ENCODE results near the gene SPR. TPM values are rescaled to one million over a fixed set of nuclear protein-coding genes. Genes with fewer than 3 reads are reported as not detected.

SPR gene
- total RNA-seq, 4 donors from 2014 or later, result 30.3 to 57.0 (median 50.3) TPM

DNA sequence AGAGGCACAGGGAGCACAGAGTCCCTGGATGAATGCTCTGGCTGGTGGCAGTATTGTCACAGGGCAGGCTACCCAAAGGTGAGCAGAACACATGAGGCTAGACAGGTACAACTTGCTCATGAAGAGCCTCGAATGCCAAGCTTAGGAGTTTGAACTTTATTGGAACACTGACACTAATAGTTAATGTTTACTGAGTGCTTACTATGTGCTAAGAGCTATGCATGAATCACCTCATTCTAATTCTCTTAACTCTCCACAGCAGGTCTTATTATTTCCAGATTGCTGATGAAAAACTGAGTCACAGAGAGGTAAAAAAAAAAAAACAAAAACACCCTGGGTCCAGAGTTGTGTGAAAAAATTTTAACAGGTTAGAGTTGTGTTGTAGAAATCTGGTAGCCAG lies 24.0 kb downstream of the SPR start:
- H3K9me3 ChIP-seq, result no peaks in the 10 kb centered on the region
- DNase-seq (ENCODE audit: extremely low spot score), result no peak
- no peak overlapping the region for H3K27ac ChIP-seq (replicated peaks in 1 of 4)
- WGBS, result 79% methylated on average over 1 of the region's 1 CpG
- no peaks in the 10 kb centered on the region for H3K36me3 ChIP-seq
- H3K4me3 ChIP-seq, result no peak overlapping the region
- intact Hi-C loops (cut with DNase I), result no loop called here
- peaks cover 12 to 99% (median 52%) of the 10 kb centered on the region in 4 donors for H3K27me3 ChIP-seq
- H3K4me1 ChIP-seq, result peaks cover 13 to 21% (median 18%) of the 10 kb centered on the region in 4 donors
- TF ChIP-seq POLR2A (IDR thresholded peaks at IDR 0.05; ENCODE audit: low read depth), result no peak
- no peak for TF ChIP-seq POLR2AphosphoS5 (IDR thresholded peaks at IDR 0.05)
- TF ChIP-seq, protein P1, sequence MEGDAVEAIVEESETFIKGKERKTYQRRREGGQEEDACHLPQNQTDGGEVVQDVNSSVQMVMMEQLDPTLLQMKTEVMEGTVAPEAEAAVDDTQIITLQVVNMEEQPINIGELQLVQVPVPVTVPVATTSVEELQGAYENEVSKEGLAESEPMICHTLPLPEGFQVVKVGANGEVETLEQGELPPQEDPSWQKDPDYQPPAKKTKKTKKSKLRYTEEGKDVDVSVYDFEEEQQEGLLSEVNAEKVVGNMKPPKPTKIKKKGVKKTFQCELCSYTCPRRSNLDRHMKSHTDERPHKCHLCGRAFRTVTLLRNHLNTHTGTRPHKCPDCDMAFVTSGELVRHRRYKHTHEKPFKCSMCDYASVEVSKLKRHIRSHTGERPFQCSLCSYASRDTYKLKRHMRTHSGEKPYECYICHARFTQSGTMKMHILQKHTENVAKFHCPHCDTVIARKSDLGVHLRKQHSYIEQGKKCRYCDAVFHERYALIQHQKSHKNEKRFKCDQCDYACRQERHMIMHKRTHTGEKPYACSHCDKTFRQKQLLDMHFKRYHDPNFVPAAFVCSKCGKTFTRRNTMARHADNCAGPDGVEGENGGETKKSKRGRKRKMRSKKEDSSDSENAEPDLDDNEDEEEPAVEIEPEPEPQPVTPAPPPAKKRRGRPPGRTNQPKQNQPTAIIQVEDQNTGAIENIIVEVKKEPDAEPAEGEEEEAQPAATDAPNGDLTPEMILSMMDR (IDR thresholded peaks at IDR 0.05), result no peak
- TF ChIP-seq EP300 (IDR thresholded peaks at IDR 0.05), result no peak

DNA sequence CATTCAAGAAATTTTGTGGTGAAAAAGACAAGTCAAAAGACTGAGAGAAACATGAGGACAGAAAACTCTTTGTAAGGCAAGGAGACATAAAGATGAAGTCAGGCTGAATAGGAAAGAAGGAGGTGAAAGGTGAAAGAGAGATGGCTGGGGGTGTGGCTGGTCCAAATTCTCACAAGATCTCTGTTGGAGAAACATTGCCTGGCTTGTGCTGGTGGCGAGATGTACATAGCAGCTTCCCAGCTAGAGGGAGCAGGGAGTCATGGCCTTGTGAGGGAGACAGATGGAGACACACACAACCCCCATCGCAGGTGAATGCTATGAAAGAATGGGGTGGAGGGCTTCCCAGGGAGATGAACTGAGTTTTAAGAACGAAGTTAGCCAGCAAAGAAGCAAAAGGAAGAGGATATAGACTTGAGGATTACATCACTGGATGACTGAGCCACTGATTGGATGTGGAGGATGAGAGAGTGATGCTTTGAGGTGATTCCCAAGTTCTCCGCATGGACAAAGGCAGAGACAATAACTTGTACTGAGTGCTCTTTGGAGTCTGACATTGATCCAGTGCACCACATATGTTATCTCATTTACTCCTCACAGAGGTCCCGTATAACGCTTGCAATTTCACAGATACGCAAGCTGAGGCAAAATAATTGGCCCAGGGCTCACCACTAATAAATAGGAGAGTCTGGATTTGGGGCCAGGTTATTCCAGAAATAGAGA lies 26.4 kb downstream of the SPR start:
- Histone ChIP-seq H3K36me3 (no peaks in the 10 kb centered on the region), H3K4me1 (peaks cover 35 to 45% (median 42%) of the 10 kb centered on the region in 4 donors), H3K27me3 (peaks cover 18 to 100% (median 68%) of the 10 kb centered on the region in 4 donors), H3K9me3 (no peaks in the 10 kb centered on the region), H3K27ac (replicated peaks in 1 of 4) (no peak overlapping the region), H3K4me3 (no peak overlapping the region)
- DNase-seq (ENCODE audit: extremely low spot score), result no peak
- TF ChIP-seq, protein P1 (IDR thresholded peaks at IDR 0.05), result no peak
- no peak for TF ChIP-seq POLR2A (IDR thresholded peaks at IDR 0.05; ENCODE audit: low read depth)
- no peak for TF ChIP-seq POLR2AphosphoS5 (IDR thresholded peaks at IDR 0.05)
- TF ChIP-seq EP300 (IDR thresholded peaks at IDR 0.05), result no peak
- intact Hi-C loops (cut with DNase I), result no loop called here
- WGBS, result 25% methylated on average over 7 of the region's 7 CpGs

DNA sequence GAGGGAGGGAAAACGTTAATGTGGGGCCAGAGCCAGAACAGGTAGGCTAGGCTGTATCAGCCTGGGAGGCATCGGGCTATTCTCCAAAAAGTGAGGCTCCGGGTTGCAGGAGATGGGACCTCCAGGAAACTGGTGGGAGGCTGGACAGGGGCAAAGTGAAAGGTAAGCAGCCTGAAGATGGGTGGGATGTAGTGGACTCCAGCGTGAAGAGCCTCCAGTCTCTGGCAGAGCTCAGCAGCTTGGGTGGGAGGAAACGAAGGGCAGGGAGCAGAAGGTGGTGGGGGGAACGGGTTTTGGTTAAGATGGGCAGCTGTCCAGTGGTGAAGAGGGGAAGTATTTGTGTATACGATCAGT lies 27.0 kb downstream of the SPR start:
- H3K4me3 ChIP-seq, result no peak overlapping the region
- no peaks in the 10 kb centered on the region for H3K9me3 ChIP-seq
- peaks cover 18 to 100% (median 74%) of the 10 kb centered on the region in 4 donors for H3K27me3 ChIP-seq
- TF ChIP-seq, protein P1 (IDR thresholded peaks at IDR 0.05), result no peak
- TF ChIP-seq EP300 (IDR thresholded peaks at IDR 0.05), result no peak
- no peak for TF ChIP-seq POLR2AphosphoS5 (IDR thresholded peaks at IDR 0.05)
- no peak for TF ChIP-seq POLR2A (IDR thresholded peaks at IDR 0.05; ENCODE audit: low read depth)
- WGBS, result 10% methylated on average over 7 of the region's 7 CpGs
- intact Hi-C loops (cut with DNase I), result no loop called here
- no peaks in the 10 kb centered on the region for H3K36me3 ChIP-seq
- H3K4me1 ChIP-seq, result peaks cover 36 to 48% (median 45%) of the 10 kb centered on the region in 4 donors
- DNase-seq (ENCODE audit: extremely low spot score), result no peak
- H3K27ac ChIP-seq (replicated peaks in 1 of 4), result no peak overlapping the region

DNA sequence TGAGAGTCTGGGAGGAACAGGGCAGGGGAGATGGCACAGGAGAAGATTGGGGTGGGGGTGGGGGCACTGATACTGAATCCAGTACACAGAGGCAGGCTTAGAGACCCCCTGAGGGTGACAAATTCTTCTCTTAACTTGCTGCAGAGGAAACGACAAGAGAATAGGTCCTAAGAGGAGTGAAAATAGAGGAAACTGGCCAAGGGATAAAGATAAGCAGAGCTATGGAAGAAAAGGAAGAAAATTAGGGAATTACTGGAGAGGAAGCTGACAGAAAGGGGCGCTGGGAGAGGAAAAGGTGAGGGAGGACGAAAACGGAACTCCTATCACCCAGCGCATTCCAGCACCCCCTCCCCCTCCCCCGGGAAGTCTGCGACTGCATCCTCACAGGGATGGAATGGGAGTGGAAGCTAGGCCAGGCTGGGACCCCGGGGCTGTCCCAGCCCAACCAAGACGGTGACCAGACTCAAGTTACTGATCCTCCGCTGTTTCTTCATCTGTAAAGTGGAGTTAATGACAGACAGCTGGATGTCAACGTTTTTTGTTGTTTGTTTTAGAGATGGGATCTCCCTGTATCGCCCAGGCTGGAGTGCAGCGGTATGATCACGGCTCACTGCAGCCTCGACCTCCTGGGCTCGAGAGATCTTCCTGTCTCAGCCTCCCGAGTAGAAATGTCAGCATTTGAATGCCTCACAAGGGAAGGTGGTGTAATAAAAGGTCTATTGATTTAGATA lies 27.5 kb downstream of the SPR start:
- no peaks in the 10 kb centered on the region for H3K9me3 ChIP-seq
- TF ChIP-seq EP300 (IDR thresholded peaks at IDR 0.05), result no peak
- TF ChIP-seq, protein P1 (IDR thresholded peaks at IDR 0.05), result no peak
- TF ChIP-seq POLR2A (IDR thresholded peaks at IDR 0.05; ENCODE audit: low read depth), result no peak
- no peak for TF ChIP-seq POLR2AphosphoS5 (IDR thresholded peaks at IDR 0.05)
- no peaks in the 10 kb centered on the region for H3K36me3 ChIP-seq
- peaks cover 20 to 100% (median 78%) of the 10 kb centered on the region in 4 donors for H3K27me3 ChIP-seq
- no peak for DNase-seq (ENCODE audit: extremely low spot score)
- intact Hi-C loops (cut with DNase I), result no loop called here
- H3K4me3 ChIP-seq, result no peak overlapping the region
- WGBS, result 10% methylated on average over 17 of the region's 17 CpGs
- peaks cover 41 to 52% (median 48%) of the 10 kb centered on the region in 4 donors for H3K4me1 ChIP-seq
- no peak overlapping the region for H3K27ac ChIP-seq (replicated peaks in 1 of 4)

Measured in esophagus muscularis mucosa (tissue), 4 donors.